ENCODE measurements around the gene SDK1. TPM values are rescaled to one million over a fixed set of nuclear protein-coding genes. Genes with fewer than 3 reads are reported as not detected.

The SDK1 gene
- total and polyA plus RNA-seq, 2 donors (not counting 3 experiments of a cell fraction or from before 2014, with no cell fraction given) = 1.6 to 3.9 TPM

- DNase-seq (ENCODE audit: low read depth, low spot score) (no peak), FAIRE-seq (no peak)
- Histone ChIP-seq H3K79me2 (ENCODE audit: control insufficient read depth, insufficient read depth, low read length) (no peaks in the 10 kb centered on the region), H3K27ac (ENCODE audit: insufficient read depth, low read depth, low read length) (no peak overlapping the region), H3K4me3 (replicated peaks in 1 of 3; ENCODE audit: insufficient read depth in 1 of 3, low read depth in 1 of 3, low read length in 3 of 3) (no peak overlapping the region), H3K4me1 (ENCODE audit: control insufficient read depth, extremely low read depth, insufficient read depth, low read length) (peaks cover 9% of the 10 kb centered on the region), H3K4me2 (ENCODE audit: insufficient read depth, low read length) (no peak overlapping the region), H4K20me1 (replicated peaks; ENCODE audit: control insufficient read depth, extremely low read depth, insufficient read depth, low read length) (no peaks in the 10 kb centered on the region), H3K9me3 (replicated peaks; ENCODE audit: control insufficient read depth, insufficient read depth, low read length) (no peaks in the 10 kb centered on the region), H3K36me3 (ENCODE audit: control insufficient read depth in 2 of 2, extremely low read depth in 1 of 2, insufficient read depth in 2 of 2, low read length in 2 of 2) (no peaks in the 10 kb centered on the region), H2AFZ (ENCODE audit: low read depth, low read length) (no peak overlapping the region), H3K9me1 (replicated peaks; ENCODE audit: control insufficient read depth, extremely low read depth, insufficient read depth, low read length) (no peaks in the 10 kb centered on the region), H3K27me3 (ENCODE audit: control insufficient read depth in 2 of 2, insufficient read depth in 2 of 2, low read length in 2 of 2) (no peaks in the 10 kb centered on the region), H3K9ac (replicated peaks; ENCODE audit: extremely low read depth, insufficient read depth, low read length) (no peak overlapping the region)
- TF ChIP-seq POLR2A (IDR thresholded peaks at IDR 0.05; ENCODE audit: low read depth, low read length) (no peak), FOS (IDR thresholded peaks at IDR 0.05; ENCODE audit: borderline replicate concordance, insufficient read depth, low read length) (no peak), MYC (IDR thresholded peaks at IDR 0.05; ENCODE audit: low read depth, low read length) (no peak), JUN (IDR thresholded peaks at IDR 0.05; ENCODE audit: borderline replicate concordance, insufficient read depth, insufficient read length, low read depth) (no peak), MAX (IDR thresholded peaks at IDR 0.05; ENCODE audit: insufficient read depth, insufficient read length) (no peak), EZH2 (IDR thresholded peaks at IDR 0.05; ENCODE audit: borderline replicate concordance, low read depth, low read length, severe bottlenecking) (no peak), POLR2AphosphoS5 (IDR thresholded peaks at IDR 0.05; ENCODE audit: insufficient read depth, low read depth, low read length) (no peak)
- intact Hi-C loops (cut with micrococcal nuclease) = no loop called here
- ChIA-PET POLR2A (no interaction called here), CTCF (interaction anchor here (1.2 kb wide), 1 partner anchor 17 kb away, joined by 4 read pairs; no protein-coding TSS in a partner anchor)
- dilution Hi-C loops (cut with MboI; ENCODE audit: extremely low pct_ligation_motif_present, low sequenced_read_pairs) = no loop called here
- no TSS peak for BruUV-seq (replicated peaks)
Observed at GRCh38 chr7:4017081-4017480, 716.0 kb downstream of the SDK1 start.

GRCh38 chr7:4017785-4018184 is 716.7 kb downstream of the SDK1 start:
- Histone ChIP-seq H2AFZ (ENCODE audit: low read depth, low read length) (no peak overlapping the region), H3K4me2 (ENCODE audit: insufficient read depth, low read length) (no peak overlapping the region), H3K9me3 (replicated peaks; ENCODE audit: control insufficient read depth, insufficient read depth, low read length) (no peaks in the 10 kb centered on the region), H3K4me3 (replicated peaks in 1 of 3; ENCODE audit: insufficient read depth in 1 of 3, low read depth in 1 of 3, low read length in 3 of 3) (no peak overlapping the region), H3K9ac (replicated peaks; ENCODE audit: extremely low read depth, insufficient read depth, low read length) (no peak overlapping the region), H3K27ac (ENCODE audit: insufficient read depth, low read depth, low read length) (no peak overlapping the region), H4K20me1 (replicated peaks; ENCODE audit: control insufficient read depth, extremely low read depth, insufficient read depth, low read length) (no peaks in the 10 kb centered on the region), H3K36me3 (ENCODE audit: control insufficient read depth in 2 of 2, extremely low read depth in 1 of 2, insufficient read depth in 2 of 2, low read length in 2 of 2) (no peaks in the 10 kb centered on the region), H3K79me2 (ENCODE audit: control insufficient read depth, insufficient read depth, low read length) (no peaks in the 10 kb centered on the region), H3K27me3 (ENCODE audit: control insufficient read depth in 2 of 2, insufficient read depth in 2 of 2, low read length in 2 of 2) (no peaks in the 10 kb centered on the region), H3K4me1 (ENCODE audit: control insufficient read depth, extremely low read depth, insufficient read depth, low read length) (peaks cover 9% of the 10 kb centered on the region), H3K9me1 (replicated peaks; ENCODE audit: control insufficient read depth, extremely low read depth, insufficient read depth, low read length) (no peaks in the 10 kb centered on the region)
- TF ChIP-seq MYC (IDR thresholded peaks at IDR 0.05; ENCODE audit: low read depth, low read length) (no peak), POLR2AphosphoS5 (IDR thresholded peaks at IDR 0.05; ENCODE audit: insufficient read depth, low read depth, low read length) (no peak)
- POLR2A ChIA-PET = no interaction called here
- dilution Hi-C loops (cut with MboI; ENCODE audit: extremely low pct_ligation_motif_present, low sequenced_read_pairs) (no loop called here), intact Hi-C loops (cut with micrococcal nuclease) (no loop called here)
- CTCF ChIA-PET = interaction anchor here (1.2 kb wide), 1 partner anchor 18 kb away, joined by 4 read pairs; no protein-coding TSS in a partner anchor
- no TSS peak for BruUV-seq (replicated peaks)
- no peak for FAIRE-seq
- no peak for DNase-seq (ENCODE audit: low read depth, low spot score)

Data from endothelial cell of umbilical vein (primary cell).